ENCODE data around the gene PRELP.

PRELP gene

GRCh38 chr1:203519896-203520295 is 44.3 kb downstream of the PRELP start:
- no peak overlapping the region for H3K27ac ChIP-seq
- no peaks in the 10 kb centered on the region for H3K27me3 ChIP-seq
- no peaks in the 10 kb centered on the region for H3K9me3 ChIP-seq
- TF ChIP-seq CTCF (IDR thresholded peaks at IDR 0.05): no peak
- H3K4me3 ChIP-seq: no peak overlapping the region
- peaks cover 0 to 26% (median 20%) of the 10 kb centered on the region in 4 donors for H3K4me1 ChIP-seq
- intact Hi-C loops (cut with DNase I; ENCODE audit: low total_unique reads): no loop called here
- no peak for DNase-seq
- no peaks in the 10 kb centered on the region for H3K36me3 ChIP-seq

- TF ChIP-seq CTCF (IDR thresholded peaks at IDR 0.05): no peak
- Histone ChIP-seq H3K27me3 (no peaks in the 10 kb centered on the region), H3K4me1 (peaks cover 0 to 30% (median 23%) of the 10 kb centered on the region in 4 donors), H3K4me3 (no peak overlapping the region), H3K27ac (no peak overlapping the region), H3K9me3 (no peaks in the 10 kb centered on the region), H3K36me3 (no peaks in the 10 kb centered on the region)
- DNase-seq: no peak
- intact Hi-C loops (cut with DNase I; ENCODE audit: low total_unique reads): no loop called here
Measured at GRCh38 chr1:203520315-203520714, 44.7 kb downstream of the PRELP start.

GRCh38 chr1:203521074-203521794 is 45.6 kb downstream of the PRELP start:
- Histone ChIP-seq H3K4me1 (peaks cover 0 to 37% (median 24%) of the 10 kb centered on the region in 4 donors), H3K36me3 (no peaks in the 10 kb centered on the region), H3K27ac (no peak overlapping the region), H3K4me3 (no peak overlapping the region), H3K9me3 (no peaks in the 10 kb centered on the region), H3K27me3 (no peaks in the 10 kb centered on the region)
- no peak for DNase-seq
- no peak for TF ChIP-seq CTCF (IDR thresholded peaks at IDR 0.05)
- intact Hi-C loops (cut with DNase I; ENCODE audit: low total_unique reads): no loop called here

GRCh38 chr1:203521812-203522211 is 46.2 kb downstream of the PRELP start:
- DNase-seq: no peak
- no peak overlapping the region for H3K27ac ChIP-seq
- no peaks in the 10 kb centered on the region for H3K9me3 ChIP-seq
- H3K4me1 ChIP-seq: peaks cover 0 to 40% (median 28%) of the 10 kb centered on the region in 4 donors
- no peak overlapping the region for H3K4me3 ChIP-seq
- H3K27me3 ChIP-seq: no peaks in the 10 kb centered on the region
- intact Hi-C loops (cut with DNase I; ENCODE audit: low total_unique reads): no loop called here
- H3K36me3 ChIP-seq: no peaks in the 10 kb centered on the region
- TF ChIP-seq CTCF (IDR thresholded peaks at IDR 0.05): no peak

- Histone ChIP-seq H3K9me3 (no peaks in the 10 kb centered on the region), H3K36me3 (no peaks in the 10 kb centered on the region), H3K27me3 (no peaks in the 10 kb centered on the region), H3K4me1 (peaks cover 0 to 40% (median 28%) of the 10 kb centered on the region in 4 donors), H3K4me3 (no peak overlapping the region), H3K27ac (no peak overlapping the region)
- intact Hi-C loops (cut with DNase I; ENCODE audit: low total_unique reads): no loop called here
- no peak for DNase-seq
- no peak for TF ChIP-seq CTCF (IDR thresholded peaks at IDR 0.05)
Measured at GRCh38 chr1:203522237-203522636, 46.6 kb downstream of the PRELP start.
